ENCODE results near the gene COL4A6.

DNA sequence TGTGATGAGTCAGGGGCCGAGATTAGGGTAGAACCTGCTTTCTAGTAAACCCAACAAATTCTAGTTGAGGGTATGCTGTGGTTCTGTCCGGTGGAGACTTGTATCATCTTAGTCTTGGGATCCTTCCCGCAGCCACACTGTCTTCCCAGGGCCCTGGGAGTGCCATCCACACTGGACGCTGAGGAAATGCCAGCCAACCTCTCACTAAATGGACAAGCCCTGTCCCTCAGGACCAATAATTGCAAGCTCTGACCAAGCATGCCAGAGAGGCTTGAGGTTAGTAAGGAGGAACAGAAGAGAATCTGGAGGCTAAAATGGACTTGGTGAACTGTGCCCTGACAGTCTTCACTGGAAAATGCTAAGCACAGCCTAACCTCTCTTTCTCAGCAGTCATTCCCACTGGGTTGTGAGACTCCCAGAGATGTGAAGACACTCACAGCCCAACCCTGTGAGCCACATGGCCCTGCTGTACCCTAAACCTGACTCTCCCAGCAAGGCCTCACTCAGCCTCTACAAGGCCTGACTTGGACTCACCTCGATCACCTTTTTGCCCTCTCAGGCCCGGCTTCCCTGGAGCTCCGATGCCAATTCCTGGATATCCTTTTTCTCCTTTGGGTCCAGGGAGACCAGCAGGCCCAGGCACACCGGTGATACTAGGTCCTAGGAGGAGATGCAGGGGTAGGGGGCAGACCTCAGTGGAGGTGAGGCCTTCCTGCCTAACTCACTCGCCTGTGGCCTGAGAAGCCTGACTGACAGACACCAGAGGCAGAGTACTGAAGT lies 269.1 kb downstream of the COL4A6 start:
- TF ChIP-seq, protein P1, sequence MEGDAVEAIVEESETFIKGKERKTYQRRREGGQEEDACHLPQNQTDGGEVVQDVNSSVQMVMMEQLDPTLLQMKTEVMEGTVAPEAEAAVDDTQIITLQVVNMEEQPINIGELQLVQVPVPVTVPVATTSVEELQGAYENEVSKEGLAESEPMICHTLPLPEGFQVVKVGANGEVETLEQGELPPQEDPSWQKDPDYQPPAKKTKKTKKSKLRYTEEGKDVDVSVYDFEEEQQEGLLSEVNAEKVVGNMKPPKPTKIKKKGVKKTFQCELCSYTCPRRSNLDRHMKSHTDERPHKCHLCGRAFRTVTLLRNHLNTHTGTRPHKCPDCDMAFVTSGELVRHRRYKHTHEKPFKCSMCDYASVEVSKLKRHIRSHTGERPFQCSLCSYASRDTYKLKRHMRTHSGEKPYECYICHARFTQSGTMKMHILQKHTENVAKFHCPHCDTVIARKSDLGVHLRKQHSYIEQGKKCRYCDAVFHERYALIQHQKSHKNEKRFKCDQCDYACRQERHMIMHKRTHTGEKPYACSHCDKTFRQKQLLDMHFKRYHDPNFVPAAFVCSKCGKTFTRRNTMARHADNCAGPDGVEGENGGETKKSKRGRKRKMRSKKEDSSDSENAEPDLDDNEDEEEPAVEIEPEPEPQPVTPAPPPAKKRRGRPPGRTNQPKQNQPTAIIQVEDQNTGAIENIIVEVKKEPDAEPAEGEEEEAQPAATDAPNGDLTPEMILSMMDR (conservative IDR thresholded peaks at IDR 0.05) = no peak
- no peak for TF ChIP-seq ZFX (IDR thresholded peaks at IDR 0.05)

Data from C4-2B (cell line).